HL-60/S4 (cell line): ENCODE data around the gene TLL2.

Experiments used
- in situ Hi-C: fragments of 300-500 bp; cut with MboI; formaldehyde crosslinking; loops from 2 replicates; pipeline ENCODE4 v1.14.3; 2022; ENCODE audit warnings: low sequenced_read_pairs

TLL2 gene

DNA sequence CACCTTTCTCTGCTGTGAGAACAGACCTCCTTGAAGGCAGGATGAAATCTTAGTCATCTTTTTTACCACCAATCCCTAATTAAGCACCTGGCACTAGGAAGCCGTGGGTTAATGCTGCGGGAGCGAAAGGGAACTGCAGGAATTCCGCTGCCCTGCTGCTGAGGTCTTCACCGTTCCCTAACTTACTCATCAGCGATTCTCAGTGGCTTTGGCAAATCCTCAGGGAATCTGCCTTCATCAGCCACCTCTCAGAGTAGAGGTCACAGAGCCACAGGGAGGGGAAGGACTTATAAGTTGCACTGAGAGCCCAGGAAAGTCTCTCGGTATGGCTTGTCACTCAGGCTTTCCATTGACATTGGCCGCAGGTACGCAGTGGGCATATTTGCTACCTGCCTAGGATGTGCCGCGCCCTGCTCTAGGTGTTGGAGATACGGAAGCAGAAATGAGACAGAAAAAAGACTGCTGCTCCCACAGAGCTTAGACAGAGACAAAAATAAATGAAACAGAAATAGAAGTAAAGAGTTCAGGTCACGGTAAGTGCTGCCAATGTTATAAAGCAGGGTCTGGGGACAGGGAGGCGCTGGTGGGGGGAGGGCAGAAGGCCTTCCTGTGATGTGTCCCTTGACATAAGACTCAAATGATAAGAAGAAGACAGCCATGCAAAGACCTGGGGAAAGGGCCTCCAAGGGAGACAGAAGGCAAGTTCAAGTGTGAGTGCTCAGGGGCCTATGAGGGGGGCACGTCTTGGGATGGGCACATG lies 82.3 kb downstream of the TLL2 start:
- in situ Hi-C loops: no loop called here

DNA sequence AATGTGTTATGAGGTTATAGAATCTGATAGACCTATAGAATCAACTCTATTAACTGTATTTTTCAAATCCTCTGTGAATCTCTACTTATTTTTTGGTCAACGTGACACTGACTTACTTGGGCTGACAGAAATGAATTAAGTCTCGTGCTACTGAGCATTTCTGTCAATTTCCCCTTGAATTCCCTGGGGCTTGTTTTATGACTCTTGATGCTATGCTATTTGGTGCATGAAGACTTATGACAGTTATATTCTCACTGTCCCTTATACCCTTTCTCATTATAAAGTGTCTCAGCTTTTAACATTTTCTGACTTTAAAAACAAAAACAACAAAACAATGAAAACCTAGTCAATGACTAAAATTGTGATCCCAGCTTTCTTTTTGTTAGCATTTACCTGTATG lies 86.4 kb downstream of the TLL2 start:
- in situ Hi-C loops: no loop called here

DNA sequence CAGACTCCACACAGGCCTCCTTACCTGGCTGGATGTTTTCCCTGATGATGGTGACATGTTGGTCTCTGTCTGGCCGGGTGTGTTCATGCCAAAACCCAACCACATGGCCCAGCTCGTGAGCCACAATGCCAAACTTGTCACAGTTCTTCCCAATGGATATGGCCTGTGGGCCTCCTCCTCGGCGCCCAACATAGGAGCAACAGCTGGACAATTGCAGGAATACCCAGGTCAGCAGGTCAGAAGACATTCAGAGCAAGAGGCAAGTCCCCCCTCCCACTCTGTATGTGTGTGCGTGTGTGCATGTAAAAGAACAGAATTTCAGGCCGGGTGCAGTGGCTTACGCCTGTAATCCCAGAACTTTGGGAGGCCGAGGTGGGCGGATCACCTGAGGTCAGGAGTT lies 91.2 kb downstream of the TLL2 start:
- in situ Hi-C loops: no loop called here

DNA sequence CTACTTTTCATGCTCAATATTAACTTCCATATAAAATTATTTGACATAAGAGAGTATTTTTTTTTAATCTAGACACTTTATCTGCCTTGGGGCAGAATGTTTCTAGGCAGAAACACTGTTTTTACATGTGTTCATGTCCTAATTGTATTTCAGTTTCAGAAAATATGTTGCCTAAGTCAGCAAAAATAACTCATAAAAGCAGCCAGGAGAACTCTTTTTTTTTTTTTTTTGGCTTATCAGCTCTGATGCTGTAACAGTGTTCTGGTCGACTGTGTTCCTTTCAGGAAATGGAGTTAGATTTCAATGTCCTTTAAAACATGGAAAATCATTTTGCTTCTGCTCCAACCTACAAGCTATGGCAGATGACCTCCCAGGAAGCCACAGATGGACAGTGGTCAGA lies 91.7 kb downstream of the TLL2 start:
- in situ Hi-C loops: no loop called here

DNA sequence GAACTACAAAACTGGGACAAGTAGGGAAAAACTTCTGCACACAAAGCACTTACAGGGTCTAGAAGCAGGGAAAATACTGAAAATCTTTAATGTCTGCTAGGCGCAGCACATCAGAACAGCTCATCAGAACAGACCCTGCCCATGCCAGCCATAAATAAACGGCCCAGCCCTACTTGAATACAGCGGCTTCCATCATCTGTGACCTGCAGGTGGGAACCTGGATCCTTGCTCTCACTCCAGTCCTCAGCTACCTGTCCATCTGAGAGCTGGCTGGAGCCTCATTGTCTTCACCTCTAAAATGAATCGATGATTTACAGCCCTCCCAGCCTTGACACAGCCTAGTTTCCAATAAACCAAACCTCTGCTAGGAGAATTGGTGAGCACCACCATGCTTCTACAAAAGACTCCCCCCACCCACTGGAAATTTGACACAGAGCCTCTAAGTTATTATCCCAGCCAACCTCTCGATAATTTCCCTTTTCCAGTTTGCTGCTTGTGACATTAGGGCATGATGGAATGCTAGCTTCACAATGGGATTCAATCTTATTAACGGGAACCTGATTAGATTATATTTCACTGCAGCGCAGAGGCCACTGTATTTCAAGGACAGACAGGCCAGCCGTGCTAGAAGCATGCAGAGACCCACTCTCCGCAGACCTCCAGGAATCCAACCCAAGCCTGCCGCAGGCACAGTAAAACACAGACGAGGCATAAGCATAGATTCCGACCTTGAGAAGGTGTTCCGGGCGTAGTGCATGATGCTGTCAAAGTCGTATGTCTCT lies 93.3 kb downstream of the TLL2 start:
- in situ Hi-C loops: no loop called here

DNA sequence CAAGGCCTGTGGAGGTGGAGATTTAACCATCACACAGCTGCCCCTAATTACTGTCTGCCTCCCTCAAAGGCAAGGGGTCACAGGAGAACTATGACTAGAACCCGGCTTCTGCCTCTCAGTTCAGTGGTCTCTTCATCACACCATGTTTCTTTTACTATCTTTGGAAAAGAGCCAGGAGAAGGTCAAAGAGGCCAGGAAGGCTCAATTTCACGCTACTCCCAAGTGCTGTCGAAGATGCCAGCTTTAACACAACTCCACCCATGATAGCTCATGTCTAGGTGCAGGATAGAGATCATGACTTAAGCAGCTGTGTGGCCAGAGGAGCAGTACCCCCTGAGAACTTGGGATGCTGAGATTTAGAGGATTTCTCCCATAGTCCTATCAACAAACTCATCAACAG lies 94.4 kb downstream of the TLL2 start:
- in situ Hi-C loops: no loop called here

DNA sequence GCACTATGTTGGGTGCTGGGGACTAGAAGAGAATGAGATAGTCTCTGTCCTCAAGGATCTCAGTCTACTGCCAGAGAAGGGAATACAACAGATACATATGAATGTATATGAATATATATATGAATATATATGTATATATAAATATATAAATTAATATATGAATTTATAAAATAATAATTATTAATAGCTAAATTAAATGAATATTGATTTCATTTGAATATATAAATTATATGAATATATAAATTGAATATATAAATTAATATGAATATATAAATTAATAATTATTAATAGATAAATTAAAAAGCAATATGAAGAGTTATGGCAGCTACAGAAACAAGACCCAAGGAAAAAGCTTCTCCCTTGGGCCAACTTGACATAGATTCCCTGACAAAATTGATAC lies 95.1 kb downstream of the TLL2 start:
- in situ Hi-C loops: no loop called here

DNA sequence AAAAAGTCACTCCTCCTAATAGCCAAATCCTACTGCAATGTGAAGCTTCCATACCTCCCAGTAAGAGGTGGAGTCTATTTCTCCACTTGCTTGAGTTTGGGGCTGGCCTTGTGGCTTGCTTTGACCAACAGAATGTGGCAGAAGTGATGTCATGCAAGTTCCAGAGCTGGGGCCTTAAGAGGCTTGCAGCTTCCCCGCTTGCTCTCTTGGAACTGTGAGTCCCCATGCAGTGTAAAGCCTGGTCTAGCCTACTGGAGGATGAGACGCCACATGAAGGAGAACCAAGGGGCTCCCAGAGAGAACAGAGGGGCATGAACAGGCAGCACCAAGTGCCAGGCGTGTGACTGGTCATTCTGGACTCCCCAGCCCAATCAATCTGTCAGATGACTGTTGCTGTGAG lies 96.3 kb downstream of the TLL2 start:
- in situ Hi-C loops: no loop called here

DNA sequence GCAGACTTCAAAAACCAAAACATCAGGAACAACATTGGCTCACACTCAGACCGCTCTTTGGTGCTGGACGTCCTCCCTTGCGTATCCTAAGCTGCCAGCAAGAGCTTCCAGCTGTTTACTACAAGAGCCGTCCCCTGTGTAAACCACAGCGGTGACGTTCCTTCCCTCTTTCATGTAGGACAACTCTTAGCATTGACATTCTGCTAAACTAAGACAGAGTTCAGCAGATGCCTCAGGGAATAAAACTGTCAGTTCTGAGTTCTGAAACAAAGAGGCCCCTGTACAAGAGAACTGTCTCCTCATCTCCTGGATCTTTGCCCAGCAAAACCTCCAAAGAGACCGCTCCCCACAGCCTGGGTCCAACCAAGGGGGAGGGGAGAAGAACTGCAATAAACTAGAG lies 97.1 kb downstream of the TLL2 start:
- in situ Hi-C loops: no loop called here

DNA sequence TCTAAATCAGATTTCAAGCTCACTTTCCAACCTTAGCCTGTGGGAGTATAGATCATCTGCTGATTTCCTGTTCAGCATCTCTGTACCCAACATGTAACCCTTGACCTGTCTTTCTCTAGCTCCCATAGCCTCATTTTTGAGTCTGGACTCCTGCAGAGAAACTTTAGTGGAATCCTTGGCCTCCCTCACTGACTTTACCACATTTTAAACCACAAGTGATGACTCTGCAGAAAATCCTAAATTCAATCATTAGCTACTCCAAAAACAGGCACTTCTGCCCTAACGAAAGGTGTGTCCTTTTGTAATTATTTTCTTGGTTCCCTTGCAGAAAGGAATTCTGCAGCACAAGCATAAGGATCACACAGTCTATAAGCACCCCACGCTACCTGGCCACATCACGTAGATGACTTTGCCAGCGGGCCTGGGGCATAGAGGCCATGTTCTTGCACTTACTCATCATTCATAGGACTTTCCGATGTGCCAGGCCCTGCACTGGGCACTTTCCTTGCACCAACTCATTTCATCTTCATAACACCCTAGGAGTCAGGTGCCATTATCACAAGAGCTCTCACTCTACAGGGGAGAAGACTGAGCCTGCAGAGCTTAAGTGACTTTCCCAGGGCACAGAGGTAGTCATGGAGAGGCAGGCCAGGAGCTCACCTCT lies 97.7 kb downstream of the TLL2 start:
- in situ Hi-C loops: no loop called here

DNA sequence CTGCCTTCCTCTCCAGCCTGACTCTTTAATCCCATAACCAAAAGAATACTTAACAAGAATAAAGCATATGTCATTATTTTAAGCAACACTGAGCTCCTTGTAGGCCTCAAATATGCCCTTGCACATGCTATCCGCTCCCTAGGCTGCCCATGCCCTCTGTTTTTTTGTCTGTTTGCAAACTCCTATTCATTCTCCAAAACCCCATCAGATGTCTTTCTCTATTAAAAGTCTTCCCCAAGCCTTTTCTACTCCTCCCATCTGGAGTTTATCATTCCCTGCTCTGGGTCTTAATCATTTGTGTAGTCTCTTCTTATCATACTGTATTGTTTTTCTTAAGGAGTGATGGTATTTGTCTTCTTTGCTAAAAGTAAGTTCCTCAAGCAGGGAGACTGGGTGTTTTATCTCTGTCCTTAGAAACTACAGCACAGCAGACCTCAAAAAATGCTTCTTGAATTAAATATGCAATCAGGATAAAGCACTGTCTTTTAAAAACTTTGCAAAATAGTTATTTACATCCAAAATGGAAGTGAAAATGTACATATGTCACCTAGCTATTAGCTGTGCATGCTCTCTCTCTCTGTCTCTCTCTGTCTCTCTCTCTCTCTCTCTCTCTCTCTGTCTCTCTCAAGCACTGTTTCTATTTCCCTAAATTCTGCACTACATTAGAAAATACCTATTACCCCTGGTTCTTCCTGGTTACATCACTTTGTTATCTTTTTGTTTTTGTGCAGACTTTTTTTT lies 98.4 kb downstream of the TLL2 start:
- in situ Hi-C loops: no loop called here

DNA sequence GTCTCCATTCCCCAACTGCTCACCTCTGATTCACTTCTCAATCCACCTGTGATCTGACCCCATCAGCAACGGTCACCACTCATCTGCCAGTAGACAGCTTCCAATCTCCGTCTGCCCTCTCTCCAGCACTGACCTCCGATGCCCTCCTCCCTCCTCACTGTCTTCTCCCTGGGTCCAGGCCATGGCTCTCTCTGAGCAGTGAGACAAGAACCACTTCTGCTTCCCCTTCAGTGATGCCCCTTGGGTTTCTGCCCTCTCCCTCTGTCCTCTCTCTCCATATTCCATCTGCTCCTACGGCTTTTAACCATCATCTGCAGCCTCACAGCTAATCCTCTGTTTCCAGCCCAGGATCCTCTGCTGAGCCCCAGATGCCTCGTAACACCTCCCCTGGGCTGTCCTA lies 99.4 kb downstream of the TLL2 start:
- in situ Hi-C loops: no loop called here

DNA sequence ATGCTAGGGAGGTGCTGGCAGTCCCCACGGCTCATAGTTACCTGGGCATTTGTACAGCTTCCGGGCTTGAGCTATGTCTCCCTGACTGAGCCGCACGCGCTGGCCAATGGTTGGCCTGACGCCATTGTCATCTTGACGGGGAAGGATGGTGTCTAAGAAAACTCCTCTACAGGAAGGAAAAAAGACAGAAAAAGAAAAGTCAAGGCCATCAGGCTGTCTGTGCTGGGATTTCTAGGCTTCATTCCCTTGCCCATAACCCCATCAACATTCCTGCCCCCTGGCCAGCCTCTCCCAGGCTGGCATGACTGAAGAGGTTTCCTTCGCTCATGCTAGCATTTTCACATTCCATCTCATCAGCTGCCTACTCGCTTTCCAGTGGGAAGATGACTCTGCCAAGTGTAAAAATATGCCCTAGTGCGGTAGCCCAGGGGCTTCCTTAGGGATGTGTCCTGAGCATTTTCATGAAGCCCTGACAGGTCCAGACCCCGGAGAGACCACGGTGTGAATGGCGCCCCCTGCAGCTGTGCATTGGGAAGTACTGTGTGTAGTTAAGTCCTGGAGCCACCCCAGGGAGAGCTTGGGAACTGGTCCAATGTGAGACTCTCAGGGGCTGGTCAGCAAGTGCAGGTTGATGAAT lies 100.5 kb downstream of the TLL2 start:
- in situ Hi-C loops: no loop called here

DNA sequence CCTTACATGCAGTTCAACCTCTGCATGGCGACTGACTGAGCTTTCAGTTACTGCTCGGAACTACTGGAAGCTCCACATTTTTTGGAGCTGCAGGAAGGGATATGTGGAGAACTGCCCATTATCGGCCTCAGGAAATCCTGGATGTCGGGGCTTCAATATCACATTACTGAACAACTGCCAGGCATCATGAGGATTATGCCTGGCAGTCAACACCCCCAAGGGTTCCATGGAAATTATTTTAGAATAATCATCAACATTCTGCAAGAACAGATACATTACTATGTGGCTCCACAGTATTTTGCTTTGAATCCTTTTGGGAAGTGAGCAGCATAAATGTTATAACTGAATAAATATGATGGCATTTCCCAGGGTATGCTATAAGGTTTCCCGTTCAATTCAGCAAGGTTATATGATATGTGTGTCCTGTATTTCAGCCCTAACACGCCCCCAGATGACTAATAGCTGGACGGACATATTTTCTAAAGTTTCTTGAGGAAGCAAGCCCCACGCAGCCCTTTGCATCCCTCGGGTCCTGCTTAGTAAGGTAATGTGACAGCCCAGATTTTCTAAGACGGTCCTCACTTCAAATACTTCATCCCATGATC lies 101.9 kb downstream of the TLL2 start:
- in situ Hi-C loops: no loop called here

DNA sequence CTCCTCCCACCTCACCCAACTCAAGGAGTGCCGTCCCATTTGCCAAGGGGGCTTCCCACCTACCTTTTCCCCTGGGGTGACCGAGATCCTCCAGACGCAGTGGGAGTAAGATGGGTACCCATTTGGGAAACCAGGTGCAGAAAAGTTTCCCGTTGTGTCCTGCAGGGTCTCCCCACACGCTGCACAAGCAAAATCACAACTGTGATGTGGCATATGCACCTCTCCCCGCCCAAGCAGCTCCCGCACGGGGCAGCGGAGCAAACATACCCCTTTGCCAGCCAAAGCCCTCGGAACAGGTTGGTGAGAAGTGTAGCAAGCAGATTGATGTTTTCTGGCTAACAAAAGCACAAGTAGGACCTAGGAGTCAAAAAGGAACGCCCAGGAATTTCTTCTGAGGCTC lies 103.4 kb downstream of the TLL2 start:
- in situ Hi-C loops: no loop called here

DNA sequence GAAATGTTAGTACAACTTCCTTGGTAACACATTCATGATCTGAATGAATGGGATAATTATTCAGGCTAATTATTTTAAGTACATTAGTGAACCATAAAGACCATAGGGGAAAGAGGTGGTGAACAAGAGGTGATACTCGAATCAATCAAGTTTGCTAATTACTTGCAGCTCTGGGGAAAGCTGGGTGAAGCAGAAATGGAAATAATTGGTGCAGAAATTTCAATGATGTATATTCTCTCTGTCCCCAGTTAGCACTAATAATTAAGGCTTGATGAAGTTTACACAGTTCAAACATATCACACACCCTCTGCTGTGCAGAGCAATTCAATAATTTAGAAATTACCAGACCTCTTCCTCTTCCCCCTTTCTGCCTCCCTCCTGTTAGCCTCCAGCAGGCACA lies 105.5 kb downstream of the TLL2 start:
- in situ Hi-C loops: no loop called here

DNA sequence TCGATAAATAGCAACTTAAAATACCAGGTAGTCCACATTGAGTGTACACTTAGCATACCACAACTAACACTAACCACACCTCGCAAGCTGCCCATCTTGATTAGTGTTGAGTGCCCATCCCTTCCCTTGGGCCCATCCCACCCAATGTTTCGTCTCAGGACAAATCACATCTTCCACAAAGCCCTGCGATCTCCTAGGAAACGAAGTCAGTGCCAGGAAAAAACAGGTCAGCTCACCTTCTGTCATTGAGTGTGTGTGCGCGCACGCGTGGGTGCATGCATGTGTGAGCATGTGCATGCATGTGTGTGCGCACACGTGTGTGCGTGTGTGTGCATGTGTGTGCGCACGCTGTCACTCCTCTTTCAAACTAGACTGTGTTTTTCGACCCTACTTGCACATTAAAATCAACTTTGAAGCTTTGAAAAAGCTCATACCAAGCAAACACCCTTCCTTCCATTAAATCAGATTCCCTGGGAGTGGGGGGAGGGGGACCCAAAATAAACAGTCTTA lies 106.1 kb downstream of the TLL2 start:
- in situ Hi-C loops: no loop called here

DNA sequence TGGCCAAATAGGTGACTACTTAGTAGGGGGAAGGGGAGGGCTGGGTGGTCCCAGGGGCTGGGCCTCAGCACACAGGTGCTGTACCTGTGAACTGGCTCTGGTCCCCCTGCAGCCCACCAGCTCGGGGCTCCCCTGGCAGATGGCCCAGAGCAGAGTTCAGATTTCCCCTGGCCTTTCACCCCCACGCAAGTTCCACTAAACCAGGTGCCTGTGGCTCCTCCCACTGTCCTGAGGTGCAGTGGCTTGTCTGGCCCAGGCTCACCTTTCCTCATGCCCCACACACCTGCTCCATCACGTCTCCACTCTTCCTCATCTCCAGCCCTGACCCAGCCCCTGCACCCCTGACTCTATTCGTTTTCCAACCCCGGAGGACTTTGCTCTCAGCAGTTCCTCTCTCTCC lies 107.6 kb downstream of the TLL2 start:
- in situ Hi-C loops: no loop called here

DNA sequence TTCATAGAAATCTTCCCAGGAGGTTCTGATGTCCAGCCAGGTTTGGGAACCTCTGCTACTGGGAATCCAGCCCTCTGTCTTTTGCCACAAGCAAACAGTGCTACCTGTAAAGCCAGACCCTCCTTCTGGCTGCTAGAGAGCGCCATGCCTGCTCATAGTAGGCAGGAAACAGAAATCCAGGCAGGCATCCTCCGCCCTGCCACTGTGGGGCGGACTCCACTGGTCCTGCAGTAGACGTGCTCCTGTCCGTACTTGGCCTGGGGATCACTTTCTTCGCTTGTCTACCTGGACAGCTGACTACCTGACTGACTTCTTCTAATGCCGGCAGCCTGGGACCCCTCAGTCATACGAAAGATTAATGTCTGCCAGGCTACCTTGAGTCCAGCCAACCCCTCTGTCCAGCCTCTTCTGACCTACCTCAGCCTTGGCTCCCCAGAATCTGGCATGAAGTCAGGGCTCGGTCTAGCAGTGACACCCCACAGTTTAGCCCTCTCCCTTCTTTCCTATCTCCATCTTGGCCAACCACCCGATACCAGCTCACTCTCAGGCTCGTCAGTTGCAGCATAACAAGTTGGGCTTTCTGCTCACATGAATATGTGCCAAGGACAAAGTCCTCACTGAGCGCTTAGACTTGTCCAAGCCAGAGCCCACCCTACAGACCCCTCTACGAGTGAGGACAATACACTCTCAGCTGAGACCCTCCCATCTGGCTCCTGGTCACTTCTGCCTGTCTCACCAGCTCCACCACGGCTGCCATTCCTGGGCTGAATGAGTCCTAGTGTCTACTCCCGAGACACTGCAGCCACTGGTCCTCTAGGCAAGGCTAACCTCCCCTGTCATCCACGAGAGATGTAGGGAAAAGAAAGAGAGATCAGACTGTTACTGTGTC lies 111.1 kb downstream of the TLL2 start:
- in situ Hi-C loops: loop anchor here (5.0 kb wide), 1 partner anchor 1295 kb away; no protein-coding TSS in a partner anchor
